ENCODE data around the gene KRTAP10-9.
"Not testable (repeated sequence)": the region's sequence is repeated elsewhere in the genome, so short reads cannot be mapped to it uniquely, and the experiment has no call there.

The KRTAP10-9 gene, protein sequence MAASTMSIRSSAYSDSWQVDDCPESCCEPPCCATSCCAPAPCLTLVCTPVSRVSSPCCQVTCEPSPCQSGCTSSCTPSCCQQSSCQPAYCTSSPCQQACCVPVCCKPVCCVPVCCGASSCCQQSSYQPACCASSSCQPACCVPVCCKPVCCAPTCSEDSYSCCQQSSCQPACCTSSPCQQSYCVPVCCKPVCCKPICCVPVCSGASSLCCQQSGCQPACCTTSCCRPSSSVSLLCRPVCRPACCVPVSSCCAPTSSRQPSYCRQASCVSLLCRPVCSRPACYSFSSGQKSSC

DNA sequence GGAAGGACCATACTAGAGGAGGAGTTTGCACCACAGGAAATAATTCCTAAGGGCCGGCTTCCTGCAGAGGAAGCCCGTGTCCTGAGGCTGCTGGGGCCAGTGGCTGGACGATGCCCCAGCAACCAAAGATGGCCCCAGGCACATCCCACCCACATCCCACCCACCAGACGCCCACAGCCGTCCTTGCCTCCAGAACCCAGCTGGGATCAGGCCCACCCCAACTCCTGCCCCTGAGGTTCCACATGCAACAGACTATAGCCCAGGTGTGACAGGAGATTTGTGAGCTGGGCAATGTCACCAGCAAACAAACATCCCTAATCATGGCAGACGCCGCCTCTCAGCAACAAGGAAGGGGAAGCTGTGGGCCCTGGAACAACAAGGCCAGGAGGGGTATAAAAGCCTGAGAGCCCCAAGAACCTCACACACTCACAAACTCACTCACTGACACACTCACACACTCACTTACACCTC, at the start of gene KRTAP10-9:
TSS of gene KRTAP10-9 (plus strand) at position 421 of the 471 bp plus-strand sequence. CDS start 79 bp downstream, outside the sequence.
- no peak for DNase-seq

DNA sequence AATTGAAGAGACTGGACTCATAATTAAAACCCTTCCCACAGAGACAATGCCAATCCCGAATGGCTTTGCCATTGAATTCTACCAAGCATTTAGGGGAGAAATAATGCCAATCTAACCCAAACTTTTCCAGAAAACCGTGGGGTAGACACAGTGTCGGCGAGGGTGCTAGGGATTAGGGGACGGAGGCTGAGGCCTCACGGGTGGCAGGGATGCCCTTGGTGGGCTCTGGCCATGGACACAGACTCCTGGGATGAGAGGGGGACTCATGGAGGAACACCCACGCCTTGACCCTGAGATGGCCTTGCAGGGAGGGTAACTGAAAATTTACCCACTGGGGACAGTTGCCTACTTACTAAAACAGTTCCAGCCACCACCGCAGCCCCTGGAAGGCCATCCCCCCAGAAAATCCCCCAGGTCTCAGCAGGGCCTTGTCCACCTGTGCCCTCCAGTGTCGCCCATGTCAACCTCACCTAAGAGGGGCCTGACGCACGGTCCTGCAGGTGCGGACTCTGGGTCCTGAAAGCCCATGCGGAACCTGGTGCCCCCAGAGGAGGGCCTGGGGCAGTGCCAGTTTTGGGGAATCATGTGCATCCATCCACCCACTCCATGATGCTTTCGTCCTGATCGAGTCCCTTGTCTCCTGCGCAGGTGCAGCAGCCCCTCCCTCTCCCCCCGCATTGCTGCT, 48.4 kb upstream of the KRTAP10-9 start:
- DNase-seq, result no peak

DNA sequence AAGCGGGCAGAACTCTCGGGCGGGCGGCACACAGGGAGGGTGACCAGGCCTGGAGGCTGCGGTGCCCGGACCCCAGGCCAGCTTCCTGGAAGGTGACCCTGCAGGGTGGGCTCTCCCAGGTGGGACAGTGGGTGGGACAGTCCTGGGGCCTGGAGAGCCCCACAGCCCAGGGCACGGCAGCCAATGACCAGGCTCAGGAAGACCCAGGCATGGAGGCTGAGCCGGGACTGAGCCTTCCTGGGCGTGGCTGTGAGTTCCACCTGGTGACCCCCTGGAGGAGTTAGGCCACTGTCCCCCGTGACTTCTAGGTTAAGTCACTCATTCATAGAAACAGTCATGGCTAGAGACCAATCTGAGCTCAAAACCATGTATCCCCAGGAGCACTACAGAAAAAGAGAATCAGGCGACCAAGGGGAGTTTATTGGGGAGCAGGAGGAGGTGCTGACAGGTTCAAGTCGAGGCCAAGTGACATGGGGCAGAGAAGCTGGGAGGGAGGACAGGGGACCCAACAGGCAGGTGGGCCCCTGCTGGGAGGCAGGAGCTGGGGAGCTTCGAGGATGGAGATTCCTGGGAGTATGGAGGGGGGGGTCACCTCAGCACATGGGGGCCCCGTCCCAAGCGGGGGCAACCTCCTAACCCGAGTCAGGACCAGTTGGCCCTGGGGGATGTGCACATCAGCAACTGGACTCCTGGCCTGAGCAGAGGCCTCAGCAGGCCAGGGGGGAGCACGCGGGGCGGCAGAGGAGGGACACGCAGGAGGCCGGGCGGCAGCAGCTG, 47.6 kb upstream of the KRTAP10-9 start:
- DNase-seq, result no peak

DNA sequence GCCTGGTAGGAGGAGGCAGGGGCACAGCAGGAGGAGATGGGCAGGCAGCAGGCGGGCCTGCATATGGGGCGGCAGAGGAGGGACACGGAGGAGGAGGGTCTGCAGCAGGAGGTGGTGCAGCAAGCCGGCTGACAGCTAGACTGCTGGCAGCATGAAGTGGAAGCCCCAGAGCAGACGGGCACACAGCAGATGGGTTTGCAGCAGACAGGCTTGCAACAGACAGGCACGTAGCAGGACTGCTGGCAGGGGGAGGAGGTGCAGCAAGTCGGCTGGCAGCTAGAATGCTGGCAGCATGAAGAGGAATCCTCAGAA, 47.1 kb upstream of the KRTAP10-9 start:
- no peak for DNase-seq

DNA sequence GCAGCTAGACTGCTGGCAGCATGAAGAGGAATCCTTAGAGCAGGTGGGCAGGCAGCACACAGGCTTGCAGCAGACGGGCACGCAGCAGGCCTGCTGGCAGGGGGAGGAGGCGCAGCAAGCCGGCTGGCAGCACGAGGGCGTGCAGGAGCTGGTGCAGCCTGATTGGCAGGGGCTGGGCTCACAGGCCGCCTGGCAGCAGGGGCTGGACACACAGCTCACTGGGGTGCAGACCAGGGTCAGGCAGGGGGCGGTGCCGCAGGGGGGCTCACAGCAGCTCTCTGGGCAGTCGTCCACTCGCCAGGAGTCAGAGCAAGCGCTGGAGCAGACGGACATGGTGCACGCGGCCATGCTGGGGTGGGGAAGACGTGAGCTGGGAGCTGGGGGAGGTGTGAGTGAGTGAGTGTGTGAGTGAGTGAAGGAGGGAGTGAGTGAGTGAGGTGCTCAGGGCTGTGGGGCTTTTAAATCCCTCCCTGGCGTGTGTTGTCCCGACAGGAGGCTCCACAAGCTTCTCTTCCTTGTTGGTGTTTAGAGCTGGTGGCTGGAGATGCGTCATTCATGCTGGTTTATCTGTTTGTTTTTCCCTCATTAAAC, 46.6 kb upstream of the KRTAP10-9 start, which contains the start of gene KRTAP10-5:
TSS of gene KRTAP10-5 (minus strand) at position 374 of the 591 bp plus-strand sequence. CDS start at position 348, 26 bp downstream.
- not testable (repeated sequence) for DNase-seq

DNA sequence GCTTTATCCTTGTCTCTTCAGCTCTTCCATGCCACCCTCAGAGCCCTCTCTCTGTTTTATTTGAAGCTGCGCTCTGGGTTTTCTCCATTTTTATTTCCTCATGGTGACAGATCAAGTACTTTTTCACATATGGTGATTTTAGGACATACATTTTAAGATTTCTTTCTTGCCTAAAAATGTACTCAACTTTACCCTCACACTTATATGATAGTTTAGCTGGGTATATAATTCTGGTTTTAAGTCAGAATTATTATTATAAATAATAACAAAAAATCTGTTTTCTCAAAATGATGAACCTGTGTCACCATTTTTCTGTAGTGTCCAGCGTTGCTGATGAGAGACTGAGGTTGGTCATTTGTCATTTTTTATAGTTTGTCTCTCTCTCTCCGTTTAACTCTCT, 45.7 kb upstream of the KRTAP10-9 start:
- no peak for DNase-seq

DNA sequence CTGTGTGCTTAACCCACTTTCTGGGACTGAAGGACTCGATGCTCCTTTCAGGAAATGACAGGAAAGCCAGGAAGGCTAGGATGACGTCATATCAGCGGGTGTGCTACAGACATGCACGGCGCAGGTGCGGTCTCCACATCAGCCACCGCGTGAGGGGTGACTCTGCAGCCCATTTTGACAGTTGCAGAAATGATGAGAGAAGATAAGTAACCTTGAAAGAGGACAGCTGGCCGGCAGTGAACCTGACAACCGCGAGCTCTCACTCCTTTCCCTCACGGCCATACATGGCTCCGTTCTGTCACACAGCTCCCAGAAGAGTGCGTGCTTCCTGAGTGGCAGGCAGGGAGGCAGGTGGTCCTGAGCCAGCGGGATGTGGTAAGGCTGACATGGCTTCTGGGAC, 44.8 kb upstream of the KRTAP10-9 start:
- no peak for DNase-seq

DNA sequence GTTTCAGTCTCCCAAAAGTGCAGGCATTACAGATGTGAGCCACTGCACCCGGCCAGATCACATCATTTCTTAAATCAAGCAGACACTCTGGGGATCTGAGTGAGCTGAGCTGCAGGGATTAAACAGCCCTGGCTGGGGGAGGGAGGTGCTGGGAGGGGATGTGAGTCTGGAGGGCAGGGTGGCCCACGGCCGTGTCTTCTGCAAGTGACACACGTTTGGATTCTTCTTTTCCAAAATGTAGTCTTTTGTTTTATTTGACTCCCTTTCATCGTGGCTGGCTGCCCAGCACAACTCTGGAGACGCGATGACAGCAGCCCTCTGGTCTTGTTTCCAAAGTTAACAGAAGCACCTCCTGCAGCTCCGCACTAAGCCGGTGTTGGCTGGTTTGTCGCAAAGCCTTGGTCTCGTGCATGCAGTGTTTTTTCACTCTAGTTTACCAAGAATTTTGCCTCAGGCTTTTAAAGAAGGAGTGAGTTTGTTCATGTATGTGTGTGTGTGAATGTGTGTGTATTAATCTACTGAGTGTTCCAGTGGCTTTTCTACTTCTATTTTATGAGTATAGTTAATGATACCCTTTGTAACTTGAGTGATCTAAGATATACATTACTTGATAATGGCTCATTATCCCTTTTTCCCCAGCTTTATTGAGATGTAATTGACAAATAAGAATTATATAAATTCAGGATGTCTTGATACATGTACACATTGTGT, 43.6 kb upstream of the KRTAP10-9 start:
- DNase-seq, result no peak

DNA sequence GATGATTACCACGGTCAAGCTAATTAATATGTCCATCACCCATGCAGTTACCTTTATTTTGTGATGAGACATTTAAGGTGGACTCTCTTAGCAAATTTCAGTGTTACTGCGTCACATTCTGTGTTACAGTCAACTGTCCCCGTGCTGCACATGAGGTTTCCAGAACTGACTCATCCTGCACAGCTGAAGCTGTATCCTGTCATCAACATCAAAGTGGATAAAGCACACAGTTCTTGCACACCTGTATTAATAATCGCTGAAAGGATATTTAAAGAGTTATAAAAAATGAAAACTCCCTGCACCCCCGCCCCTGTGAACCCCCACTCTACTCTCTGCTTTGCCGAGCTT, 43.1 kb upstream of the KRTAP10-9 start:
- DNase-seq, result no peak

DNA sequence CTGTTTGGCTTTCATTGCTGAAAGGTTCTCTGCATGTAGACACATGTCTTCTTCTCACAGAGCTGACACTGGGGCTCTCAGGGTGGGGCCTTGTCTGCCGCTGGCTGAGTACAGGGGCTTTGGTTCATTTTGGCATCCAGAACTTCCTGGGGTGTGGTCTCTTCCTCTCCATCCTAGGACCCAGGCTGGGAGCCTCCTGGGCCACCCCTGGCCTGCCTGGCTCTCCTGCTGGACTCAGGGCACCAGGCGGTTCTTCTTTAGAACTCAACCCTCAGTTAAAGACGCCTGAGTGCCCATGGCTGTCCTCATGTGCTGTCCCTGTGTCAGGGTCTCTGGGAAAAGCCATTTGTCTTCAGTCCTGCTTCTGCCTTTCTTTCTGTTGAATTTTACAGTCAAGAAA, 41.0 kb upstream of the KRTAP10-9 start:
- DNase-seq, result no peak

DNA sequence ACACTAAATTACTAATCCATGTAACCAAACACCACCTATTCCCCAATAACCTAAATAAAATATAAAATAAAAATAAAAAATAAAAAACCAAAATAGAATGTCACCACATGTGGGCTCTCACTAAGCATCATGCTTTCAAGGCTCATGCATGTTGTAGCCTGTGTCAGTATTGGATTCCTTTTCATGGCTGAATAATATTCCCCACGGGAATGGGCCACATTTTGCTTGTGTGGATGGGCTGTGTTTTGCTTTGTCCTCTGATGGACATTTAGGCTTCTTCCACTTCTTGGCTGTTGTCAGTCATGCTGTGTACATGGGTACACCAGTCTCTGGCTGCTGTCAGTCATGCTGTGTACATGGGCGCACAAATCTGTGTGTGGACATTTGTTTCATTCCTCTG, 37.8 kb upstream of the KRTAP10-9 start:
- no peak for DNase-seq

DNA sequence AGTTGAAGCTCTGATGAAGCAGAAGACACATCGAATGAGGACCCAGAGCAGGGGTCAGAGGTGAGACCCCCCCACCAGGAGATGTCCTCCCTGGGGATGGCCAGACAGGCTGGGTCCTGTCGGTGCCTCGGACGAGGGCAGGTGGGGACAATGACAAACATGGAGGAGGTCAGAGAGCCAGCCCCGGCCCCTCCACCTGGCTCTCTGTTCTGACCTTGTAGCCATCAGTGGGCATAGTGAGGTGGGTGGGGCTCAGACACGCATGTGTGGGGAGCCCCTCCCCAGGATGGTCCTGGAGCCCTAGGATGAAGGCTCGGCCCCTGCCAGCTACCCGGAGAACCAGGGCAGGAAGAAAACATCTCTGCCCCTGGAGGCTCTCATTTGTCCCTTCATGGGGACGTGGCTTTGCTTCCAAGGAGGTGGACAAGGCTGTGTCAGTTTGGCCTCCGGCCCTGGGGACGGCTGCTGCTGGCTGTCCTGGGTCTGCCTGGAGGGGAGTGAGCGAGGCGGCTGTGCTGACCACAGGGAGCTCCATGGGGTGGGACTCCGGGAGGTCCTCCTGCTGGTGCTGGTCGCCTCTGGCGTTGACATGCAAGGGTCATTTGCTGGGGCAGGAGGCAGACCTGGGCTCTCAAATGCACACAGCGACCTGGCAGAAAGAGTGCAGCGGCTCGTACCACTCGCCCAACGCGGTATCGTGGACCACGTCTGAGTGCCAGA, 37.1 kb upstream of the KRTAP10-9 start:
- no peak for DNase-seq

DNA sequence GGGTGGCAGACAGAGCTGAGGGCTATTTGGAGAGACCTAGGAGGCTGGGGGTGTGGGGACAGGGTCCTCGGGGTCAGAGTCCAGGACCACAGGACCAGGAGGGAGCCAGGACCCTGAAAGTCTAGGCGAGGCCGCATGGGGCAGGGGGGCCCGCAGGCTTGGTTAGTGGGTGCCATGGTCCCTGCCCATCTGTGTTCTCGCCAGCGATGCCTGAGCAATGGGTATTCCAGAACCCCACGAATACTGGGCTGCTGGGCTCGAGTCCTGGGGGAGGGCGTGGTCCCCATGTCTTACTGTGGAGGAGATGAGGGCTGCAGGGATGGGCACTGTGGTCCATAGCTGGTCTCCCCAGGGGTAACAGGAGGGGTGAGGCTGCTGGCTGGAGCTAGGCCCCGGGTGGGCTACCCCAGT, 36.6 kb upstream of the KRTAP10-9 start:
- no peak for DNase-seq

DNA sequence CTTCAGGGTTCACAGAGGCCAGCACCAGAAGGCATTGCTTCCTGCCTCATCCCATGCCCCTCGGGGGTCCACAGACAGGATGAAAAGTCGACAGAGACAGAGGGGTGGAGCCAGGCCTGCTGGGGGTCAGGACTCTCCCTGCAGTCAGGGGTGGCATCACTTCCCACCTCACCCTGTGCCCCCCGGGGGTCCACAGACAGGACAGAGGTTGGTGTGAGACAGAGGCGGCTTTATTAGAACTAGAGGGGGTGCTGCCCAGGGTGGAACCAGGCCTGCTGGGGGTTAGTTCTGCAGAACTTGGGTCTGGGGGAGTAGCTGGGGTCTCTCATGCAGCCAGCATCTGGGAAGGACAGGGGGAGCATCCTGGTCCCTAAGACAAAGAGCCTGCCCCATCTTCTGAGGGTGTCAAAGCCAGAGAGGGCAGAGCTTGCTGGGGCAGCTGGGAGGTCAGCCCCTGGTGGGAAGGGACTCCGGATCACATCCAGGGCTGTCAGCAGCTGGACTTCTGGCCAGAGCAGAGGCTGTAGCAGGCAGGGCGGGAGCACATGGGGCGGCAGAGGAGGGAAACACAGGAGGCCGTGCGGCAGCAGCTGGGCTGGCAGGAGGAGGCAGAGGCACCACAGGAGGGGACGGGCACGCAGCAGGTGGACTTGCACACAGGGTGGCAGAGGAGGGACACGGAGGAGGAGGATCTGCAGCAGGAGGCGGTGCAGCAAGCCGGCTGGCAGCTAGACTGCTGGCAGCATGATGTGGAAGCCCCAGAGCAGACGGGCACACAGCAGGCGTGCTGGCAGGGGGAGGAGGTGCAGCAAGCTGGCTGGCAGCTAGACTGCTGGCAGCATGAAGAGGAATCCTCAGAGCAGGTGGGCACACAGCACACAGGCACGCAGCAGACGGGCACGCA, 35.7 kb upstream of the KRTAP10-9 start:
- not testable (repeated sequence) for DNase-seq

DNA sequence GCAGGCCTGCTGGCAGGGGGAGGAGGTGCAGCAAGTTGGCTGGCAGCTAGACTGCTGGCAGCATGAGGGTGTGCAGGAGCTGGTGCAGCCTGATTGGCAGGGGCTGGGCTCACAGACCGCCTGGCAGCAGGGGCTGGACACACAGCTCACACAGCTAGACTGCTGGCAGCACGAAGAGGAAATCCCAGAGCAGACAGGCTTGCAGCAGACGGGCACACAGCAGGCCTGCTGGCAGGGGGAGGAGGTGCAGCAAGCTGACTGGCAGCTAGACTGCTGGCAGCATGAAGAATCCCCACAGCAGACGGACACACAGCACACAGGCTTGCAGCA, 35.1 kb upstream of the KRTAP10-9 start:
- not testable (repeated sequence) for DNase-seq

DNA sequence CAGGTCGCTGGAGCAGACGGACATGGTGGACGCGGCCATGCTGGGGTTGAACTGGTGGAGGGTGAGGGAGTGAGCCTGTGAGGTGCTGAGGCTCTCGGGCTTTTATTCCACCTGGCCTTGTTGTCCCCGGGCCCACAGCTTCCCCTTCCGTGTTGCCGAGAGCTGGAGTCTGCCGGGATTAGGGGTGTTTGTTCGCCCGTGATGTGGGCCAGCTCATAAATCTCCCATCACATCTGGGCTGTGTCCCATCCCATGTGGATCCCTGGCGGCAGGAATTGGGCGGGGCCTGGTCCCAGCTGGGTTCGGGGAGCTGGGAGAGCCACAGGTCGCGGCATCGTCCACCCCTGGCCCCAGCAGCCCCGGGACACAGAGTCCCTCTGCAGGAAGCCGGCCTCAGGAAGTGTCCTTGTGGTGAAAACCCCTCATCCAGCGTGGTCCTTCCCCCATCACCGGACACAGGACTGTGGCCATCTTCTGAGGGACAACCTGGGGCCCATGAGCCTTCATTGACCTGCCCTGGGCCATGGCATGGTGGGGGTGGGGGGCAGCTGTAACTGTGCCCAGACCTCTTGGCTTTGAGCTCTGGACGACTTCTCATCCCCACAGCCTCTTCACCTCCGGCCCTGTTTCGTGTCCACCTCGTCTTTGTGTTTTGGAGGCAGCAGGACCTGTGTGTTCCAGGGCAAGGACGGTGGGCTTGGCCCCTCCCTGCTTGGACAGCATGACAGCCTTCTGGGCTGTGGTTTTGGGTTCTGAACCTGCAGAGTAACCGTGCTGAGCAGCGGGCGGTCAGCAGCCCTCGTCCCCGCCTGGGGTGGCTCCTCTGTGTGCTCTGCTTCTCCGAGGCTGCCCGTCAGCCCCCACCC, 34.2 kb upstream of the KRTAP10-9 start, which contains the start of gene KRTAP10-6:
TSS of gene KRTAP10-6 (minus strand) at position 60 of the 866 bp plus-strand sequence. CDS start at position 39, 21 bp downstream.
- DNase-seq, result no peak

DNA sequence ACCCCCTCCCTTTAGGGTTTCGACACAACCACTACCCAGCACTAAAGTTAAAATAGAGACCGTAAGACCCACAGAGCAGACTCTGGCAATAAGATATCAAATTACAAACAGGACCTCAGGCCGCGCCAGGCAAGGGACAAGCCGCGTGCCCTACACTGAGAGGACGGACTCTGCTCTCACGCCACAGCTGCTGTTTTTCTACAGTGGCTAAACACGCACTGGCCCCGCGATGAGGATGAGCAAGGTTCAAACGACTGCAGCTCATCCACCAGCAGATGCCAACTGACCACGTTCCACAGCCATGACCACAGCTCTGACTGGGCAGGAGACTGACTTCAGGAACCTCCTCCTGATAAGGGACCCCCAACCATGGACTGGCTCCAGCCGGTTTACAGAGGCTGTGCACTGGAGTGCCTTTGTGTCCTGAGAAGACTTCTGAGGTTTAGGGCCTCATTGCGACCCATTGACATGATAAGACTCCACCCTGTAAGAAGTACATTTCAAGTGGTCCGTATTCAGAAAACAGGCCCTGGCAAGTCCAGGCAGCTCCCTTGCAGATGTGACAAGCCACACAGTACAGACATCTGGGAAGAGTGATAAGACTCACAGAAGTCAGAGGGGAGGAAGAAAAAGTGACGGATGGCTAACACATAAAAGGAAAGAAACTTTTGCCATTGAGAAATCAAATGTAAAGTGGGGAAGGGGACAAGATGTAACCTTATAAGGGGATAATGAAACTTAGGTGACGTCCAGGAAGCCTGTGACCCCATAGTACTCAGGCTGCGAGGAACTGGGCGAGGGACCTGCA, 33.1 kb upstream of the KRTAP10-9 start:
- no peak for DNase-seq

DNA sequence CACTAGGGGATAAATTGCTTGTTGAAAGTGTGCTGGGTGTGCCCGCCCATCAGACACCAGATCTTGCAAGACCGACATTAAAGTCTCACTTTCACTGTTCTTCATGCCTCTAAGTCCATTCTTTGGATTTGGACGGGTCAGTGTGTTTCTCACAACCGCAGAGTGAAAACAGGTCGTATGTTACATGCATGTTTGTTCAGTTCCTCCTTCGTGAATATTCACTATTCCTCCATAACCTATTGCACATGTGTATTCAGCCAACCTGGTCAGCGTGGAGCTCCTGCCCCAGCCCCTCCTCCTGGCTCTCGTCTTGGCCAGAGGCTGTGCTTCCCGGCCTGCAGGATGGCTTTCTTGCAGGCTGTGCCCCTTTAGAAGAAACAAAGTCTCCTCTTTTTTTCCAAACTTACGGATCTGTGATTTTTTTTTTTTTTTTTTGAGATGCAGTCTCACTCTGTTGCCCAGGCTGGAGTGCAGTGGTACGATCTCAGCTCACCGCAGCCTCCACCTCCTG, 32.4 kb upstream of the KRTAP10-9 start:
- DNase-seq, result no peak

DNA sequence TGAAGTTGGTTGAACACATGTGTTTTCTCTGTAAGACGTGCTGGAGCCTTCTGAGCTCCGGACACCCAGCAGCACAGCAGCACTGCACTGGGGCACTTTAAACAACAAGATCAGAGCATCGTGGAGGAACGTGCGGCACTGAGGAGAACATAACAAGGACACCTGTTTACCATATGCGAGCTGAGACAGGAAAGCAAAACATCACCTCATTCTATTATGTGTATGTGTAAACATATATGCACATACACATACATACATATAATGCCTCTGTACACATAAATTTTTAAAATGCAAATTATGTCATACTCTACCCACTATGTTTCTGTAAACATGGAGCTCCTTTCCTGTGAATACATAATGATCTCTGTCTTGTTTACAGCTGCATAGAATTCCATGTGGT, 31.4 kb upstream of the KRTAP10-9 start:
- no peak for DNase-seq

Measured in NCI-H446 treated with DMSO at 0.1 percent for 48 hours (cell line).